ENCODE results near the gene TUBAL3. TPM values are rescaled to one million over a fixed set of nuclear protein-coding genes. Genes with fewer than 3 reads are reported as not detected.

Gene TUBAL3
- total RNA-seq, 1 donor from 2014 or later, result not detected

DNA sequence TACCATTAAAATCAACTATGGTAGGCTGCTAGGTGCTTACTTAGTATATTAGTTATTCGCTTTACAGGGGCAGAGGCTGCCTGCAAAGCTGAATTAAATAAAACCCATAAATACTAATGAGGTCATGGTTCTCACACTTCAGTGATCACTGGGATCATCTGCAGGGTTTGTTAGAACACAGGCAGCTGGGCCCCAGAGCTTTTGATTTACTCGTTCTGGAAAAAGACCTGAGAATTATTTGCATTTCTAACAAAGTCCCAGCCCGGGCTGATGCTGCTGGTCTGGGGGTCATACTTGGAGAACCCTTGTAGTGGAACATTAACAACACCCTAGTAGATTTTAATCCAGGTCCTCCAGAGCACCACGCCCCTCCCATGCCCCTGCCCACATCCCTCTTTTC, 31.3 kb downstream of the TUBAL3 start:
- TF ChIP-seq, protein P1, sequence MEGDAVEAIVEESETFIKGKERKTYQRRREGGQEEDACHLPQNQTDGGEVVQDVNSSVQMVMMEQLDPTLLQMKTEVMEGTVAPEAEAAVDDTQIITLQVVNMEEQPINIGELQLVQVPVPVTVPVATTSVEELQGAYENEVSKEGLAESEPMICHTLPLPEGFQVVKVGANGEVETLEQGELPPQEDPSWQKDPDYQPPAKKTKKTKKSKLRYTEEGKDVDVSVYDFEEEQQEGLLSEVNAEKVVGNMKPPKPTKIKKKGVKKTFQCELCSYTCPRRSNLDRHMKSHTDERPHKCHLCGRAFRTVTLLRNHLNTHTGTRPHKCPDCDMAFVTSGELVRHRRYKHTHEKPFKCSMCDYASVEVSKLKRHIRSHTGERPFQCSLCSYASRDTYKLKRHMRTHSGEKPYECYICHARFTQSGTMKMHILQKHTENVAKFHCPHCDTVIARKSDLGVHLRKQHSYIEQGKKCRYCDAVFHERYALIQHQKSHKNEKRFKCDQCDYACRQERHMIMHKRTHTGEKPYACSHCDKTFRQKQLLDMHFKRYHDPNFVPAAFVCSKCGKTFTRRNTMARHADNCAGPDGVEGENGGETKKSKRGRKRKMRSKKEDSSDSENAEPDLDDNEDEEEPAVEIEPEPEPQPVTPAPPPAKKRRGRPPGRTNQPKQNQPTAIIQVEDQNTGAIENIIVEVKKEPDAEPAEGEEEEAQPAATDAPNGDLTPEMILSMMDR (IDR thresholded peaks at IDR 0.05; ENCODE audit: unreplicated experiment), result no peak
- Mint-ChIP-seq H3K27ac (ENCODE audit: unreplicated experiment) (no peak overlapping the region), H3K27me3 (ENCODE audit: unreplicated experiment) (peaks cover 2% of the 10 kb centered on the region), H3K4me1 (ENCODE audit: unreplicated experiment) (peaks cover 6% of the 10 kb centered on the region), H3K4me3 (ENCODE audit: unreplicated experiment) (no peak overlapping the region), H3K9me3 (ENCODE audit: unreplicated experiment) (no peaks in the 10 kb centered on the region), H3K36me3 (ENCODE audit: low read depth, unreplicated experiment) (peaks cover 7% of the 10 kb centered on the region)
- DNase-seq (ENCODE audit: low spot score), result no peak

DNA sequence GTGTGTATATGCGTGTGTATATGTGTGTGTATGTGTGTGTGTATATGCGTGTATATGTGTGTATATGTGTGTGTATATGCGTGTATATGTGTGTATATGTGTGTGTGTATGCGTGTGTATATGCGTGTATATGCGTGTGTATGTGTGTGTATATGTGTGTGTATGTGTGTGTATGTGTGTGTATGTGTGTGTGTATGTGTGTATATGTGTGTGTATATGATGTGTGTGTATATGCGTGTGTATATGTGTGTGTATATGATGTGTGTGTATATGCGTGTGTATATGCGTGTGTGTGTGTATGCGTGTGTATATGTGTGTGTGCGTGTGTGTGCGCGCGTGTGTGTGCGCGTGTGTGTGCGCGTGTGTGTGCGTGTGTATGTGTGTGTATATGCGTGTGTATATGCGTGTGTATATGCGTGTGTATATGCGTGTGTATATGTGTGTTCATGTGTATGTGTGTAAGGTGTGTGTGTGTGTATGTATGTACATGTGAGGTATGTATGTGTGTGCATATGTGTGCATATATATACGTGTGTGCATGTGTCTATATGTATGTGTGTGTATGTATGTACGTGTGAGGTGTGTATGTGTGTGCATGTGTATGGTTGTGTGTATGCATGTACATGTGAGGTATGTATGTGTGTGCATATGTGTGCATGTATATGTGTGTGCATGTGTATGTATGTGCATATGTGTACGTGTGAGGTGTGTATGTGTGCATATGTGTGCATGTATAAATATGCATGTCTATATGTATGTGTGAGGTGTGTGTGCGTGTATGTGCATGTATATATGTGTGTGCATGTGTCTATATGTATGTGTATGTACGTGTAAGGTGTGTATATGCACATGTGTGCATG, 33.9 kb downstream of the TUBAL3 start:
- DNase-seq (ENCODE audit: low spot score), result no peak
- H3K9me3 Mint-ChIP-seq (ENCODE audit: unreplicated experiment), result no peaks in the 10 kb centered on the region
- H3K27ac Mint-ChIP-seq (ENCODE audit: unreplicated experiment), result peak overlapping the region; percentile 42
- TF ChIP-seq, protein P1 (IDR thresholded peaks at IDR 0.05; ENCODE audit: unreplicated experiment), result no peak
- peaks cover 3% of the 10 kb centered on the region for H3K27me3 Mint-ChIP-seq (ENCODE audit: unreplicated experiment)
- H3K4me1 Mint-ChIP-seq (ENCODE audit: unreplicated experiment), result peaks cover 6% of the 10 kb centered on the region
- peaks cover 7% of the 10 kb centered on the region for H3K36me3 Mint-ChIP-seq (ENCODE audit: low read depth, unreplicated experiment)
- no peak overlapping the region for H3K4me3 Mint-ChIP-seq (ENCODE audit: unreplicated experiment)

DNA sequence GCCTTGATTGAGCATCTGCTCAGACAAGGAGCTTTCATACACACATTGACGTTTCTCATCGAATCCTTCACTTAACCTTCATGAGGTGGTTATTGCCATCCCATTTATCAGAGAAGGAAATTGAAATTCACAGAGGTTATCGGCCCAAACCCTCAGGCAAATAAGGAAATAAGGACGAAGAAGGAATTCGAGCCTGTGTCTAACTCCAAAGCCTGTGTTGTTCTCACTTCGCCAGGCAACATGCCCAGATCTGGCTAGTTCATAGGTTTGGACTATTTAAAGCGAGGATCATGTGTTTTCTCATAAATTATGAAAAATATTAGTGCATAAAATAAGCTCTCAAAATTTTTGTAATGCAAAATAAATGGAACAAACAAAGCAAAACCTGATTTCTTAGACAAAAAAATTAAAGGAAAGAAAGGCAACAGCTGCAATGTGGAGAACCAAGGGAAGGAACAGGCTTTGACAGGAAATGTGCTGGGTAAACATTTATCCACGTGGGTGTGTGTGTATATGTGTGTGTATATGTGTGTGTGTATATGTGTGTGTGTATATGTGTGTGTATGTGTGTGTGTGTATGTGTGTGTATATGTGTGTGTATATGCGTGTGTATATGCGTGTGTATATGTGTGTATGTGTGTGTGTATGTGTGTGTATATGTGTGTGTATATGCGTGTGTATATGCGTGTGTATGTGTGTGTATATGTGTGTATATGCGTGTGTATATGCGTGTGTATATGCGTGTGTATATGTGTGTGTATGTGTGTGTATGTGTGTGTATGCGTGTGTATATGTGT, 35.1 kb downstream of the TUBAL3 start:
- TF ChIP-seq, protein P1 (IDR thresholded peaks at IDR 0.05; ENCODE audit: unreplicated experiment), result no peak
- Mint-ChIP-seq H3K4me3 (ENCODE audit: unreplicated experiment) (no peak overlapping the region), H3K9me3 (ENCODE audit: unreplicated experiment) (no peaks in the 10 kb centered on the region), H3K27me3 (ENCODE audit: unreplicated experiment) (peaks cover 3% of the 10 kb centered on the region), H3K4me1 (ENCODE audit: unreplicated experiment) (peaks cover 6% of the 10 kb centered on the region), H3K27ac (ENCODE audit: unreplicated experiment) (no peak overlapping the region), H3K36me3 (ENCODE audit: low read depth, unreplicated experiment) (peaks cover 7% of the 10 kb centered on the region)
- no peak for DNase-seq (ENCODE audit: low spot score)

DNA sequence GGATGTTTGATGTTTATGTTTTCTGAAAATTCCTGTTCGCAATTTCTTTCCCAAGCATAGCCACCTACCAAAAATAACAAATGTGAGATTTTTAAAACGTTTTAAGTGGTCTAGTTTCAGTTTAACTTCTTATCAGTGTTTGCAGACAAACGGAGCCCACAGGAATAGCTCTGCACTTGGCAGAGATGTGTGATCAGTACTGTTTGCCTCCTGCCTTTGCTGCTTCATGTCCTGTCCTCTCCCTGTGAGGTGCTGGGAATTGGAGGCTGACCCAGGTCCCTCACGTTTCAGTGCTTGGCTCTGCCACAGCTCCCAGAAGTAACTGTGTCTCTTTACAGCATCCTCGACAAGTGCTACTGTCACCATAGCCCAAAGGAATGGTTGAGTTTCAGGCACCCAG, 38.7 kb downstream of the TUBAL3 start:
- peaks cover 6% of the 10 kb centered on the region for H3K4me1 Mint-ChIP-seq (ENCODE audit: unreplicated experiment)
- H3K27me3 Mint-ChIP-seq (ENCODE audit: unreplicated experiment), result peaks cover 5% of the 10 kb centered on the region
- no peak for DNase-seq (ENCODE audit: low spot score)
- H3K9me3 Mint-ChIP-seq (ENCODE audit: unreplicated experiment), result no peaks in the 10 kb centered on the region
- TF ChIP-seq, protein P1 (IDR thresholded peaks at IDR 0.05; ENCODE audit: unreplicated experiment), result no peak
- H3K4me3 Mint-ChIP-seq (ENCODE audit: unreplicated experiment), result no peak overlapping the region
- H3K36me3 Mint-ChIP-seq (ENCODE audit: low read depth, unreplicated experiment), result no peaks in the 10 kb centered on the region
- H3K27ac Mint-ChIP-seq (ENCODE audit: unreplicated experiment), result no peak overlapping the region

Data from endothelial cell (in vitro differentiated cells).